Muscle layer of duodenum (tissue), 2 donors: ENCODE data around the gene SPAG17.

Experiments used
- H3K27ac ChIP-seq: one replicate; pipeline ENCODE4 v1.7.0; 2013; ENCODE audit warnings: mild to moderate bottlenecking, low read length
- H3K27me3 ChIP-seq: one replicate; pipeline ENCODE4 v1.7.0; 2013; ENCODE audit warnings: low read depth, mild to moderate bottlenecking, control low read depth, low read length
- H3K36me3 ChIP-seq, 2 donors: one replicate each; pipeline ENCODE4 v1.7.0; 2013; ENCODE audit warnings: low read length in 2 of 2, control low read depth in 1 of 2, mild to moderate bottlenecking in 1 of 2; ENCODE audit not compliant: insufficient read depth in 2 of 2, control insufficient read depth in 1 of 2
- H3K4me1 ChIP-seq, 2 donors: one replicate each; pipeline ENCODE4 v1.7.0; 2013; ENCODE audit warnings: low read length in 2 of 2, mild to moderate bottlenecking in 2 of 2, control low read depth in 1 of 2, moderate library complexity in 1 of 2; ENCODE audit not compliant: insufficient read depth in 2 of 2, control insufficient read depth in 1 of 2
- H3K4me3 ChIP-seq, 2 donors: one replicate each; pipeline ENCODE4 v1.7.0; 2013; ENCODE audit warnings: low read length in 2 of 2, low read depth in 1 of 2, mild to moderate bottlenecking in 1 of 2
- H3K9me3 ChIP-seq, 2 donors: one replicate each; pipeline ENCODE4 v1.7.0; 2013; ENCODE audit warnings: low read length in 2 of 2, control low read depth in 1 of 2, mild to moderate bottlenecking in 1 of 2; ENCODE audit not compliant: control insufficient read depth in 1 of 2
- donor health status: healthy.

The SPAG17 gene

DNA sequence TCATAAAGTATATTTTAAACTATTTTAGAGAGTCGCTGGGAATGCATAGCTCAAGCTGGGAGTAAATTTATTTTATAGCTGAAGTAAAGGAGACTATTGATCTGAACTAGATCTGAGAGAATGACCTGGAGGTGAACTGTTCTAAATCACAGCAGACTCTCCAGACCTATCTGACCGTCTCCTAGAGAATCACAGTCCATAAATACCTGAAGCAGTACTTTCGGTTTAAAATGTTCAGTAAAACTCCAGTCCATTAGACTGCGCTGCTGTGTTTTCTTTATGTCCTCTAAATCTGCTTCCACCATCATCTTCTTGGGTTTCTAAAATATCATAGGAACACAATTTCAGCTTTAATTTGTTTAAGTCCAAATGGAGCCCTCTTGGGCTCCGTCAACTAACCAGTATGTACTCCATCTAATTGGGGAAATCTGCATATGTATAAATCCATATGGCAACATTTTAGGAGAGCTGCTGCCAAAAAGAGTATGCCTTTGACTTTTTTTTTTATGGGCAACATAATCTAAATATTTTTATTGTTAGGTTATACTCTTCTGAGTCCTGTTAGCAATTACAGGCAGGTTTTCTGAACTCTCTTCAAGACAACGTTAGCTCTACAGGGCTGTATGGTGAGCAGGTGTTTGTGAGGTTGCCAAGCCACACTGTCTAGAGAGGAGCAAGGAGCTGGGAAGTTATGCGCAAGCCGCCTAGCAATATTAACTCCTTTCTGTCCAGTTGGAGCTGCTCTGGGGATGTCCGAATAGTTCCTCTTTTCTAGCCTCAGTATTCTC, 111.2 kb downstream of the SPAG17 start:
- Histone ChIP-seq H3K36me3 (no peaks in the 10 kb centered on the region), H3K9me3 (no peaks in the 10 kb centered on the region), H3K4me1 (no peaks in the 10 kb centered on the region), H3K27me3 (no peaks in the 10 kb centered on the region), H3K27ac (no peak overlapping the region), H3K4me3 (peak overlapping the region in 1 of 2 donors; percentile 19)

DNA sequence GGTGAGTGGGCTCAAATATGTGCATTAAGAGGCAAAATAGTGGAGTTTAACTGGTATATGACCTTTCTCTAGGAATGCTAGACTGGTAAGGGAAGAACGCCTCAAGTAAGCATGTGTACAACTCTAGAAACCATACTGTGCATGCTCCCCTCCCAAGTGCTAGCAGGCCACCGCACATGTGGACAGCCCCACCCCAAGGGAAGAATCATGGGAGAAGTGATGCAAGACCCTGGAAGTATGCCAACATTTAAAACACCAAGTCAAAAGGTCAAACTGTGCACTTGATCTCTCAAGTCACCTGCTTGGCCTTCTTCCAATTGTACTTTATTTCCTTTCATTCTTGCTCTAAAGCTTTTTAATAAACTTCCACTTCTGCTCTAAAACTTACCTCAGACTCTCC, 135.0 kb downstream of the SPAG17 start:
- Histone ChIP-seq H3K9me3 (no peaks in the 10 kb centered on the region), H3K4me1 (no peaks in the 10 kb centered on the region), H3K36me3 (no peaks in the 10 kb centered on the region), H3K4me3 (no peak overlapping the region), H3K27ac (no peak overlapping the region), H3K27me3 (no peaks in the 10 kb centered on the region)

DNA sequence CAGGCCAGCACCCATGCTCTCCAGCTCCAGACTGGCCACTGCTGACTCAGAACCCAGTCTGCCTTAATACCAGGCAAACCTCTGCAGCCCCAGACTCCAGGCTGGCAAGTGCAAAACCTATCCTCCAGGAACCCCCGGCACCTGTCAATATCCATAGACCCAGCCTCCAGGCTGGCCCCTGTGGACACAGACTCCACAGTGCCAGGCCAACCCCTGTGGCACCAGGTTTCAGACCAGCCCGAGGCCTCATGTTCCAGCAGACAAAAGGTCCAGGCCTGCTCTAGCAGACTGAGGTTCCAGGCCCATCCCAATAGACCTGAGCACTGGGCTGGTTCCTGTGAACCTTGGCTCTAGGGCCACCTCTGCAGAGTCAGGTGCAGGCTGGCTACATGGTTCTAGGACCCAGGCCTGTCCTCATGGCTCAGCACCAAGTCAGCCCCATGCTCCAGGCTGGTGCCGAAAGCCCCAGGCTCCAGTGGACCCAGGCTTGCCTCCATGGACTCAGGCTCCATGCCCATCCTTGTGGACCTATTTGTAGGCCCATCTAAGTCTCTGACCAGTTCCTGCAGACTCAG, 137.3 kb downstream of the SPAG17 start:
- no peaks in the 10 kb centered on the region for H3K27me3 ChIP-seq
- H3K4me1 ChIP-seq, result no peaks in the 10 kb centered on the region
- H3K36me3 ChIP-seq, result no peaks in the 10 kb centered on the region
- H3K4me3 ChIP-seq, result no peak overlapping the region
- H3K9me3 ChIP-seq, result no peaks in the 10 kb centered on the region
- no peak overlapping the region for H3K27ac ChIP-seq

DNA sequence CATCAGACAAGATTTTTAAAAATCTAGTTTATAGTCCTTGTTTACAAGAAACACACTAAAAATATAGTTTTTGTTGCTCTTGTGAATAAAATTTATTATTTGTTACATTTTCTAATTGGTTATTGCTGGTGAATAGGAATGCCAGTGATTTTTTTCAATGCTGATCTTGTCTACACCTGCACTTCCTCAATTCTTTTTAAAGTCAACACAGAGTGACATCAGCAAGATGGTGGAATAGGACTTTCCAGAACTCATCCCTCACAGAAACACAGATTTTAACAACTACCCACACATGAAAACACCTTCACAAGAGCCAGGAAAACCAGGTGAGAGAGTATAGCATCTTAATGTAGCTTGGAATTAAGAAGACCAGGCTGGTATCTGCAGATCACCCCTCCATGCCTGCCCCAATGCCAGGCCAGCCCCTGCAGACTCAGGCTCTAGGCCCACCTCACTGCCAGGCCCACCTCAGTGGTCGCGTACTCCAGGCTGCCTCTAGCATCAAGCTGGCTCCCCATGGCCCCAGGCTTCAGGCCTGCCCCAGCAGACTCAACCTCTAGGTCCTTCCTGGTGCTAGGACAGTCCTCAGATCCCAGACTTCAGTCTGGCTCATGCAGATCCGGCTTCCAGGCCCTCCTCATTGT, 137.9 kb downstream of the SPAG17 start:
- no peak overlapping the region for H3K4me3 ChIP-seq
- H3K9me3 ChIP-seq, result no peaks in the 10 kb centered on the region
- no peaks in the 10 kb centered on the region for H3K4me1 ChIP-seq
- no peaks in the 10 kb centered on the region for H3K27me3 ChIP-seq
- H3K36me3 ChIP-seq, result no peaks in the 10 kb centered on the region
- no peak overlapping the region for H3K27ac ChIP-seq

DNA sequence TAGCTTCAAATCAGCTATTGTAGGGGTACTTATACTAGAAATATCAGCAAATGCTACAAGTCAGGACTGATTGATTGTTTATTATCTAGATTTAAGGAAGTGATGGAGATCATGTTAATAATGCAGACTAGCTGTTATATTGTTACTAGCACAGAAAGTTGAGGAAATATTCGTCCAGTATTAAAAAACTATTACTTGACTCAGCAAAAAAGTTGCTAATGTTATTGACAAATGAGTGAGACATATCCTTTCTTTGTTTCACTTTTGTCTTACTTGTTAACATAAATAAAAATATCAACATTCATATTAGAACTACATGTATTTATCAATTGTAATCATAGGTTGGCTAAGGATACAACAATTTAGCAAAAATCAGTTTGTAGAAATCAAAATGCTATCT, 141.4 kb downstream of the SPAG17 start:
- Histone ChIP-seq H3K4me1 (no peaks in the 10 kb centered on the region), H3K4me3 (no peak overlapping the region), H3K9me3 (no peaks in the 10 kb centered on the region), H3K27me3 (no peaks in the 10 kb centered on the region), H3K36me3 (no peaks in the 10 kb centered on the region), H3K27ac (no peak overlapping the region)

DNA sequence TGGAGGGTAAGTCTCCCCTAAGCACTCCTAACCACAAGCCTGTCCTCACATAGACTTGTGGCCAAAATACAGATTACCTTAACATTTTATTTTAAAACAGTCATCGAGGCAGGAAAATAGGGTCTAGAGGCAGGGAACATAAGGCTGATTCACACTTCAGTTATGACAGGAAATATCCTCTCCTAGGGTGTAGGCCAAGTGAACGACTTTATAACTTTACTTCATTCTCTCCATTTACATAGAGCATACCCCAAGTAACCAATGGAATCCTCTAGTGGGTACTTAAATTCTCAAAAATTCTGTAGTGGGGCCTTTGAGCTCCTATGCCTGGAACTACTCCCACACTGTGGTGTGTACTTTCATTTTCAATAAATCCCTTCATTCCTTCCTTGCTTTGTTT, 142.5 kb downstream of the SPAG17 start:
- H3K36me3 ChIP-seq, result no peaks in the 10 kb centered on the region

DNA sequence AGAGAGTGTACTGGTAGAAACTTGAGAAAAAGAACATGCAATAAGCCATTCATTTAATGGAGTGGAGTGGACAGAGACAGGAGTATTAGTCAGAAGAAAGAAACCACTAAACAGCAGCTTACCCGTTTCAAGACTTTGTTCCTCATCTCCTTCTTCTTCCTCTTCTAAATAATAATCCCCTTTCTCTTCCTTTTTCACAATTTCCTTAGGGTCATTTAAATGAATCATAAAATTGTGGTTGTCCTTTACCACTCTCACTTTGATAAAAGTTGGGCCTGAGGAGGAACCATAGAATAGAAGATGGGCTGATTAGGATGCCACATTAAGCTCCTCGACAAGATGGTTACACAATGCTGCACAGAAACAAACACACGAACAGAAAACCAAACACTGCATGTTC, 145.9 kb downstream of the SPAG17 start:
- Histone ChIP-seq H3K4me1 (no peaks in the 10 kb centered on the region), H3K27ac (no peak overlapping the region), H3K36me3 (no peaks in the 10 kb centered on the region), H3K4me3 (no peak overlapping the region), H3K27me3 (no peaks in the 10 kb centered on the region), H3K9me3 (no peaks in the 10 kb centered on the region)

More for the DNA sequence above, 142.5 kb downstream of the SPAG17 start:
- H3K27ac ChIP-seq, result no peak overlapping the region
- H3K27me3 ChIP-seq, result no peaks in the 10 kb centered on the region
- no peak overlapping the region for H3K4me3 ChIP-seq
- H3K9me3 ChIP-seq, result no peaks in the 10 kb centered on the region
- no peaks in the 10 kb centered on the region for H3K4me1 ChIP-seq

DNA sequence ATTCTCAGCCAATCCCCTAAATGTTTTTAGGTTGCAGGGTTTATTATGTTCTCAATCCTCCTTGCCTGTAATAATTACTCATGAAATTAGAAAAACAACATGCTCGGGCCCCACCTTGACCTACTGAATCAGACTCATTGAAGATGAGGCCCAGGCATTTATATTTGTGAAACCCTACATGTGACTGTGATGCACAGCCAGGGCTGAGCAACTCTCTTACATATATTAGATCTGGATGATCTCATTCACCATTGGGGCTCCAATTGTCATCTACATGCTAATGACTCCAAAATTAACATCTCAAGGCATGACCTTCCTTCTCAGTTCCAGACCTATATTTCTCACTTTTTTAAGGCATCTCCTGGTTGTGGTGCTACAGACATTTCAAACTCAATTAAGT, 152.1 kb downstream of the SPAG17 start:
- Histone ChIP-seq H3K4me1 (no peaks in the 10 kb centered on the region), H3K36me3 (no peaks in the 10 kb centered on the region), H3K27ac (no peak overlapping the region), H3K9me3 (no peaks in the 10 kb centered on the region), H3K4me3 (no peak overlapping the region), H3K27me3 (no peaks in the 10 kb centered on the region)

DNA sequence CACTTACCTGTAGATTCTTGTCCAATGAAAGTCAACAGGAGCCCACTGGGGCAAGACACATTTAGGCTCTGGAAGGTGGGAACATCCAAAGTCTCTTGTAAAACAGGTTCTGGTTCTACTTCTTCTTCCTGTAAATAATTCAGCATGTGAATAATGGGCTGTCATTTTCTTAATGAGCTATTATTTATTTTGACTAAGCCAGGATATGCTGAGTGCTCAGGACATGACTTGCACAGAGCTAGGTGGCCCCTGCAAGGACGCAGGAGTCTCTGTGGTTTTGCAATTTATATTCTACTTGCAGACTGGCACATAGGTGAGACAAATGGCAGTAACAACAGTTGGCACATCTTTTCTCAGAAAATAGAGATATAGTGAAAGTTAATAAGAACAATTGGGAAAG, 156.8 kb downstream of the SPAG17 start:
- Histone ChIP-seq H3K4me3 (no peak overlapping the region), H3K9me3 (no peaks in the 10 kb centered on the region), H3K27me3 (no peaks in the 10 kb centered on the region), H3K36me3 (no peaks in the 10 kb centered on the region), H3K4me1 (no peaks in the 10 kb centered on the region), H3K27ac (no peak overlapping the region)

DNA sequence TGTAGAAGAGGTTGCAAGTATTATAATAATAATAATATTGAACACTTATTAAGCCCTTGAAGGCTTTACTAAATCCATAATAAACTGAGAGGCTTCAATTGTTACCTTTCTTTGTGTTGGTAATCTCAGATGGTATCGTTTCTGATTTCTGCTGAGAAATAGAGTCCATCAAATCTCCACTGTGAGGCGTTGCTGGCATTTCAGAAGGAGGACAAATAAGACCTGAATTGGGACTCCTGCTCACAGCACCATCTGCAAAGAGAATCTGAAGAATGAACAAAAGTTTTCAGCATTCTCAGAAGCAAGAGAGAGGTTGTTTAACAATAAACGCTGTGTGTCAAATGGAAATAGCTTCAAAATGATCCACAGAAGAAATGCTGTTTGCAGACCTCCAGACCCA, 161.8 kb downstream of the SPAG17 start:
- Histone ChIP-seq H3K9me3 (no peaks in the 10 kb centered on the region), H3K36me3 (no peaks in the 10 kb centered on the region), H3K27me3 (no peaks in the 10 kb centered on the region), H3K4me1 (no peaks in the 10 kb centered on the region), H3K27ac (no peak overlapping the region), H3K4me3 (no peak overlapping the region)

DNA sequence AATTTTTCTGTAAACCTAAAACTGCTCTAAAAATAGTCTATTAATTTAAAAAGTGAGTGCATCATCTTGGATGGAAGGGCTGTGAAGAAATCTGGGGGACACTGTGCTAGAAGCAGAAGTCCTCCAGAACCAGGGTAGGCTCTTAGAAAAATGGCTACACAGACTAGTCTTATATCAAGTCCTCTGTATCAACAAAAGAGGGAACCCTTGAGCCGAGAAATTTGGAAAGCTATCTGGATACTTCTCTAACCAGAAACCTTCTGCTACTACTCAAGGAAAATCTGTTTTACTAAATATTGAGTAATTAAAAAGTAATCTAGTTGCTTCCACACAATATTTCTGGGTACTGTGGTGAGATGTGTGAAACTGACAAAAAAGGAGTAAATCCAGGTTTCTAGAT, 163.4 kb downstream of the SPAG17 start:
- H3K27ac ChIP-seq, result no peak overlapping the region
- no peaks in the 10 kb centered on the region for H3K27me3 ChIP-seq
- no peaks in the 10 kb centered on the region for H3K9me3 ChIP-seq
- no peaks in the 10 kb centered on the region for H3K4me1 ChIP-seq
- no peak overlapping the region for H3K4me3 ChIP-seq
- H3K36me3 ChIP-seq, result no peaks in the 10 kb centered on the region
